B cell (primary cell): Measurements from ENCODE around the gene AFF1. TPM values are rescaled to one million over a fixed set of nuclear protein-coding genes. Genes with fewer than 3 reads are reported as not detected.

Experiments
- ATAC-seq: fragments of 200-7000 bp; cut with Tn5 transposase; one replicate; pipeline ENCODE4 v1.10.0; 2021; ENCODE audit warnings: low read depth, mild to moderate bottlenecking, moderate number of reproducible peaks, moderate library complexity
- CTCF ChIA-PET: fragments of 350-600 bp; sonication (Branson Sonifier 250); formaldehyde crosslinking; loops from one replicate; lab custom pipeline; 2021; ENCODE audit warnings: antibody characterized with exemption, inconsistent platforms; lab: Charles Lee
- POLR2A ChIA-PET: fragments of 350-600 bp; sonication (Branson Sonifier 250); formaldehyde crosslinking; loops from one replicate; lab custom pipeline; 2021; ENCODE audit warnings: antibody characterized with exemption; lab: Charles Lee
- DNase-seq: peaks from one replicate; pipeline ENCODE4 v3.0.0; 2013
- H2AFZ ChIP-seq: 2 replicates; pipeline ENCODE4 v1.6.1; 2012; ENCODE audit warnings: mild to moderate bottlenecking, low read depth, low read length; ENCODE audit not compliant: insufficient read depth, poor library complexity, severe bottlenecking
- H3K27ac ChIP-seq, 2 donors: 1 replicate in 1 of 2; 2 replicates in 1 of 2; pipeline ENCODE4 v1.5.1; 2012 to 2013; ENCODE audit warnings: low read length in 2 of 2, mild to moderate bottlenecking in 2 of 2, moderate library complexity in 1 of 2
- H3K27me3 ChIP-seq, 4 experiments: fragments of 200-600 bp in 1 of 4; sonication (generic) in 1 of 4; replicated peaks in 1 of 4; 1 replicate in 2 of 4; 2 replicates in 2 of 4; pipeline versions ENCODE4 v1.6.1 to v1.7.0; 2013 to 2016; ENCODE audit warnings: low read length in 3 of 4, mild to moderate bottlenecking in 2 of 4, mixed read lengths in 1 of 4, moderate library complexity in 1 of 4; ENCODE audit not compliant: insufficient read depth in 4 of 4, control insufficient read depth in 3 of 4; ENCODE audit errors: control extremely low read depth in 1 of 4
- H3K36me3 ChIP-seq, 2 experiments: replicated peaks in 1 of 2; 1 replicate in 1 of 2; 2 replicates in 1 of 2; pipeline versions ENCODE4 v1.6.1 to v1.7.1; 2013; ENCODE audit warnings: low read length in 1 of 2; ENCODE audit not compliant: insufficient read depth in 2 of 2, control insufficient read depth in 1 of 2; ENCODE audit errors: control extremely low read depth in 1 of 2, extremely low read depth in 1 of 2
- H3K4me1 ChIP-seq, 2 donors: fragments of 200-600 bp in 1 of 2; sonication (generic) in 1 of 2; 1 replicate in 1 of 2; 2 replicates in 1 of 2; pipeline versions ENCODE4 v1.5.1 to v1.6.1; 2013 to 2017; ENCODE audit warnings: low read length in 2 of 2; ENCODE audit not compliant: control insufficient read depth in 2 of 2, insufficient read depth in 2 of 2
- H3K4me2 ChIP-seq: replicated peaks from 2 replicates; pipeline ENCODE3; 2012; ENCODE audit warnings: mild to moderate bottlenecking, low read depth, low read length; ENCODE audit not compliant: poor library complexity, severe bottlenecking
- H3K4me3 ChIP-seq, 5 experiments: fragments of 200-600 bp in 1 of 5; sonication (generic) in 1 of 5; 1 replicate in 3 of 5; 2 replicates in 2 of 5; pipeline versions ENCODE4 v1.5.1 to v1.7.0; 2011 to 2016; ENCODE audit warnings: low read length in 4 of 5, mild to moderate bottlenecking in 4 of 5, low read depth in 2 of 5, control low read depth in 1 of 5, moderate library complexity in 1 of 5; ENCODE audit not compliant: insufficient read depth in 1 of 5; ENCODE audit errors: control extremely low read depth in 1 of 5, extremely low read depth in 1 of 5
- H3K79me2 ChIP-seq: fragments of 200-600 bp; sonication (generic); one replicate; pipeline ENCODE4 v1.6.0; 2016; ENCODE audit warnings: low read length; ENCODE audit not compliant: control insufficient read depth, insufficient read depth
- H3K9ac ChIP-seq: fragments of 200-600 bp; sonication (generic); 2 replicates; pipeline ENCODE4 v1.6.1; 2017; ENCODE audit warnings: mild to moderate bottlenecking, low read length, moderate library complexity
- H3K9me3 ChIP-seq, 3 donors: one replicate each; pipeline versions ENCODE4 v1.6.1 to v1.7.1; 2013; ENCODE audit warnings: low read length in 2 of 3; ENCODE audit not compliant: control insufficient read depth in 2 of 3, insufficient read depth in 1 of 3; ENCODE audit errors: control extremely low read depth in 1 of 3
- H4K20me1 ChIP-seq: 2 replicates; pipeline ENCODE4 v1.6.0; 2012; ENCODE audit warnings: mild to moderate bottlenecking, low read length; ENCODE audit not compliant: insufficient read depth, control insufficient read depth, poor library complexity, severe bottlenecking
- H3K27ac Mint-ChIP-seq: one replicate; pipeline ENCODE4 v1.8.0; 2021; ENCODE audit warnings: mixed read lengths
- H3K27me3 Mint-ChIP-seq: one replicate; pipeline ENCODE4 v1.8.0; 2021; ENCODE audit warnings: mixed read lengths
- H3K4me1 Mint-ChIP-seq: one replicate; pipeline ENCODE4 v1.8.0; 2021; ENCODE audit warnings: mixed read lengths
- H3K4me3 Mint-ChIP-seq: one replicate; pipeline ENCODE4 v1.8.0; 2021; ENCODE audit warnings: mixed read lengths
- H3K9me3 Mint-ChIP-seq: one replicate; pipeline ENCODE4 v1.8.0; 2022; ENCODE audit warnings: mixed read lengths; ENCODE audit not compliant: insufficient read depth
- EZH2 ChIP-seq: IDR thresholded peaks from 2 replicates; pipeline ENCODE4 v1.6.1; 2012; ENCODE audit warnings: borderline replicate concordance, low read depth, mild to moderate bottlenecking, moderate library complexity, low read length; ENCODE audit not compliant: insufficient read depth, poor library complexity, severe bottlenecking
- WGBS: methylation state at CpG from one replicate; pipeline ENCODE4 v1.1.5; 2013; ENCODE audit warnings: missing lambda C conversion rate; ENCODE audit not compliant: insufficient coverage; 5-methylcytosine and 5-hydroxymethylcytosine counted together
- intact Hi-C: fragments of 100-400 bp; cut with micrococcal nuclease; formaldehyde crosslinking; loops from one replicate; pipeline ENCODE4 v1.10.0; 2022
- polyA plus RNA-seq: library from polyadenylated mRNA; depleted of rRNA; stranded (reverse); fragments of >200 nt; gene quantifications from 2 replicates; pipeline ENCODE4 v1.2.3, GENCODE V29; 2012
- total RNA-seq, 2 donors: library from RNA; stranded (reverse); fragments of 120-200 nt in 1 of 2; gene quantifications; 1 replicate in 1 of 2; 2 replicates in 1 of 2; pipeline versions ENCODE4 v1.2.3 to v1.2.4, GENCODE V29; 2013 to 2022
- TF ChIP-seq, protein P1 (sequence below): fragments of 200-600 bp; IDR thresholded peaks from one replicate; pipeline ENCODE4 v1.8.0; 2022; ENCODE audit warnings: antibody characterized with exemption, mild to moderate bottlenecking

Gene AFF1
- total and polyA plus RNA-seq, 2 donors (not counting 1 experiment from before 2014, with no cell fraction given), result 15.3 to 135 TPM

DNA sequence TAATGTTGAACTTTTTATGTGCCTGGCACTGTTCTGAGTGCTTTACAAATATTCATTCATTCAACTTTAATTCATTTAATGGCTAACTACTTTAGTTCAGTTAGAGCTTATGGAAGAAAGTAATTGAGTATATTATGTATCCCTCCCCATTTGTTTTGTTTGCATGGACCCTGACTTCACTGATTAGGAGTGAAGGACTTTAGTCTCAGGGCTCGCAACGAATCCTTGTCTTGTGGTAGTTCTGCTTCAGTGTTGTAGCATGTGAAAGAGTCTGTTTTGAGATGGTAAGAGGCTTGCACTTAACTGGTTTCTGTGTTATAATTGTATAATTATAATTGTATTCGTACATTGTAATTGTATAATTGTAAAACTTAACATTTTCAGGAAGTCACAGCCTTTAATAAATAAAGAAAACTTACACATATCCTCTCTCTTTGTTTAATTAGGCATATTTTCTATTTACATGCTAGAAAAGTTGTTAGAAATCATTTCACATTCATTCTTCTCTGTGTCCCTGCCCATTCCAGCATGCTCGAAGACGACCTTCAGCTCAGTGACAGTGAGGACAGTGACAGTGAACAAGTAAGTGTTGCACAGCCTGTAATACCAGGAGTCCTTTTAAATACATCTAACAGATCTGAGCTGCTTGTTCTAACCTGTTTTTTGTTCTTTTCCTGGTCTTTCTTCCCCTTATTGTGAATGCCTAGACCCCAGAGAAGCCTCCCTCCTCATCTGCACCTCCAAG lies 170.5 kb downstream of the AFF1 start:
- Mint-ChIP-seq H3K27me3 (no peaks in the 10 kb centered on the region), H3K9me3 (no peaks in the 10 kb centered on the region), H3K4me1 (peaks cover 4% of the 10 kb centered on the region), H3K4me3 (no peak overlapping the region), H3K27ac (no peak overlapping the region)
- POLR2A ChIA-PET, result no interaction called here
- peaks cover 8% of the 10 kb centered on the region for H3K79me2 ChIP-seq
- TF ChIP-seq, protein P1, sequence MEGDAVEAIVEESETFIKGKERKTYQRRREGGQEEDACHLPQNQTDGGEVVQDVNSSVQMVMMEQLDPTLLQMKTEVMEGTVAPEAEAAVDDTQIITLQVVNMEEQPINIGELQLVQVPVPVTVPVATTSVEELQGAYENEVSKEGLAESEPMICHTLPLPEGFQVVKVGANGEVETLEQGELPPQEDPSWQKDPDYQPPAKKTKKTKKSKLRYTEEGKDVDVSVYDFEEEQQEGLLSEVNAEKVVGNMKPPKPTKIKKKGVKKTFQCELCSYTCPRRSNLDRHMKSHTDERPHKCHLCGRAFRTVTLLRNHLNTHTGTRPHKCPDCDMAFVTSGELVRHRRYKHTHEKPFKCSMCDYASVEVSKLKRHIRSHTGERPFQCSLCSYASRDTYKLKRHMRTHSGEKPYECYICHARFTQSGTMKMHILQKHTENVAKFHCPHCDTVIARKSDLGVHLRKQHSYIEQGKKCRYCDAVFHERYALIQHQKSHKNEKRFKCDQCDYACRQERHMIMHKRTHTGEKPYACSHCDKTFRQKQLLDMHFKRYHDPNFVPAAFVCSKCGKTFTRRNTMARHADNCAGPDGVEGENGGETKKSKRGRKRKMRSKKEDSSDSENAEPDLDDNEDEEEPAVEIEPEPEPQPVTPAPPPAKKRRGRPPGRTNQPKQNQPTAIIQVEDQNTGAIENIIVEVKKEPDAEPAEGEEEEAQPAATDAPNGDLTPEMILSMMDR, result no peak
- no peak for TF ChIP-seq EZH2
- ATAC-seq, result no peak
- CTCF ChIA-PET, result interaction anchor here (3.2 to 12.7 kb wide), 2 partner anchors 13 to 184 kb away, joined by 15 to 124 read pairs; no protein-coding TSS in a partner anchor
- no peak for DNase-seq
- no peak overlapping the region for H3K9ac ChIP-seq
- H3K4me3 ChIP-seq, result no peak overlapping the region
- H2AFZ ChIP-seq, result no peak overlapping the region
- H3K9me3 ChIP-seq, result no peaks in the 10 kb centered on the region
- peaks cover 11% of the 10 kb centered on the region for H4K20me1 ChIP-seq
- 100% methylated on average over 3 of the region's 5 CpGs for WGBS
- H3K36me3 ChIP-seq, result peaks cover 14 to 43% of the 10 kb centered on the region in 2 experiments
- intact Hi-C loops, result no loop called here
- no peak overlapping the region for H3K27ac ChIP-seq
- H3K4me1 ChIP-seq, result no peaks in the 10 kb centered on the region
- H3K4me2 ChIP-seq, result no peak overlapping the region
- no peaks in the 10 kb centered on the region for H3K27me3 ChIP-seq

DNA sequence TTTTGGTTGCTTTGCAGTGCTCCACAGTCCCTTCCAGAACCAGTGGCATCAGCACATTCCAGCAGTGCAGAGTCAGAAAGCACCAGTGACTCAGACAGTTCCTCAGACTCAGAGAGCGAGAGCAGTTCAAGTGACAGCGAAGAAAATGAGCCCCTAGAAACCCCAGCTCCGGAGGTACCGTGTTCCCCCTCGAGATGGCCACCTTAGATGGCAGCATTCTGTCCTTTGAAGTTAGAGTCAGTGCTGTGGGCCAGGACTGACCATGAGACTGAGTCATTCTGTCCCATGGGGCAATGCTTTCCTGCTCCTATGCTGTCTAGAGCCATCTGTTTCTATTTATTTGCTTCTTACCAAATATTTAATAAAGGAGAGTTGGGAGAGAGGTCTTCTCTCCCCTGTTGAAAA lies 173.3 kb downstream of the AFF1 start:
- Histone ChIP-seq H3K4me1 (no peaks in the 10 kb centered on the region), H3K4me2 (no peak overlapping the region), H3K9me3 (no peaks in the 10 kb centered on the region), H3K36me3 (peaks cover 13 to 61% of the 10 kb centered on the region in 2 experiments), H4K20me1 (no peaks in the 10 kb centered on the region), H2AFZ (no peak overlapping the region), H3K9ac (no peak overlapping the region), H3K27me3 (no peaks in the 10 kb centered on the region), H3K79me2 (peaks cover 6% of the 10 kb centered on the region), H3K27ac (no peak overlapping the region), H3K4me3 (no peak overlapping the region)
- intact Hi-C loops, result no loop called here
- no peak for DNase-seq
- ChIA-PET POLR2A (no interaction called here), CTCF (interaction anchor here (3.2 kb wide), 1 partner anchor 16 kb away, joined by 15 read pairs; no protein-coding TSS in a partner anchor)
- ATAC-seq, result no peak
- Mint-ChIP-seq H3K9me3 (no peaks in the 10 kb centered on the region), H3K4me1 (peaks cover 4% of the 10 kb centered on the region), H3K27ac (no peak overlapping the region), H3K4me3 (no peak overlapping the region), H3K27me3 (no peaks in the 10 kb centered on the region)
- 96% methylated on average over 5 of the region's 5 CpGs for WGBS
- TF ChIP-seq, protein P1, result no peak
- no peak for TF ChIP-seq EZH2
